ENCODE measurements around the gene INHBB.
A peak's percentile ranks its signal among the peaks of the same experiment; 100 is the strongest.
"Not testable (repeated sequence)": the region's sequence is repeated elsewhere in the genome, so short reads cannot be mapped to it uniquely, and the experiment has no call there.

The INHBB gene

DNA sequence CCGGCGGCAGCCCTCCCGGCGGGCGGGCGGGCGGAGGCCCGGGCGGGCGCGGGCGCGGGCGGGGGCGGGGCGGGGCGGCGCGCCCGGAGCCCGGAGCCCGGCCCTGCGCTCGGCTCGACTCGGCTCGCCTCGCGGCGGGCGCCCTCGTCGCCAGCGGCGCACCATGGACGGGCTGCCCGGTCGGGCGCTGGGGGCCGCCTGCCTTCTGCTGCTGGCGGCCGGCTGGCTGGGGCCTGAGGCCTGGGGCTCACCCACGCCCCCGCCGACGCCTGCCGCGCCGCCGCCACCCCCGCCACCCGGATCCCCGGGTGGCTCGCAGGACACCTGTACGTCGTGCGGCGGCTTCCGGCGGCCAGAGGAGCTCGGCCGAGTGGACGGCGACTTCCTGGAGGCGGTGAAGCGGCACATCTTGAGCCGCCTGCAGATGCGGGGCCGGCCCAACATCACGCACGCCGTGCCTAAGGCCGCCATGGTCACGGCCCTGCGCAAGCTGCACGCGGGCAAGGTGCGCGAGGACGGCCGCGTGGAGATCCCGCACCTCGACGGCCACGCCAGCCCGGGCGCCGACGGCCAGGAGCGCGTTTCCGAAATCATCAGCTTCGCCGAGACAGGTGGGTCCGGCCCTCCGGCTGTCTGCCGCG, at the start of gene INHBB:
TSS of gene INHBB (plus strand) at position 111 of the 641 bp plus-strand sequence. CDS start at position 164, 53 bp downstream.
- no peak for DNase-seq

DNA sequence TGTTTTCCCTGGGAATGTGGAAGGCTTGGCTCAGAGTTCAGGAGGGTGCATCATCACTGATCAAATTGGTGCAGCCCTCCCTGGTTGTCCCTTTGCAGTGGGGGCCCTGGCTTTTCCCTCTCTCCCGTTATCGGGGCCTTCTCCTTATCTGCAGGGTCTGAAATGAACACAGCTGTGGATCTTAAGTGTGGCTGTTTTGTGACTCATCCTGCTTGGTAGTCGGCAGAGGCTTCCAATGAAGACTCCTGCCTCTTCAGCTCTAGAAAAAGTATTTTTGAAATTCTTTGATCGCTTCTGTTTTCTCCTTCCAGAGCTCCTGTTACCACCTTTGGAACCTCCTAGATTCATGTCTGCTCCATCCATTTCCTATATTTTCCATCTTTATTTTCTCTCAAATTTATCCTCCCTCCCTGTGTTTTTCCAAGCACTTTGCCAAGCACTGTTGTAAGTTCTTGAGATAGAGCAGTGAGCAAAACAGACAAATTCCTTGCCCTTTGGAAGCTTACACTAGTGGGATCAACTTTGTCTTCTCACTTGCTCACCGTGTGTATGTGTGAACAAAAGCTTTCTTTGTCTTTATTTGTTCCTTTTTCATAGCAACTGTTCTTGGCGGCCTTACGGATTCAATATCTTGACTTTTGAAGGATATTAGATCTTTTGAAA, 47.6 kb upstream of the INHBB start:
- DNase-seq: no peak

DNA sequence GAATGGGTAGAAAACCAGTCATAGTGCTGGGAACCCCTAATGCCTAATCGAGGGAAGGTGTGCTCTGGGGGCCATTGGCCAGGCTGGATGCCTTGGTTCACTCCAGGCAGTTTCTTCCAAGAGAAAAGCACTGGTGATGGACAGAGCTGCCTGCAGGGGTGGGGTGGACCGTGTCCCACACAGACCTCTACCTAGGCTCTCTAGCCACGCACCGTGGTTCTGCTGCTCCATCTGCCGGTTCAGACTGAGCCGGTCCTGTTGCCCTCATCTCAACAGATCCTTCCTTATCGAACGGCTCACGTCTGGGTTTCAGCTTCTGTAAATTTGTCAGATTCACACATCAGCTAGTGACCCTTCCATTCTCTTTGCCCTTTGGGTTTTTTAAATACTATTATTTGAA, 46.9 kb upstream of the INHBB start:
- no peak for DNase-seq

DNA sequence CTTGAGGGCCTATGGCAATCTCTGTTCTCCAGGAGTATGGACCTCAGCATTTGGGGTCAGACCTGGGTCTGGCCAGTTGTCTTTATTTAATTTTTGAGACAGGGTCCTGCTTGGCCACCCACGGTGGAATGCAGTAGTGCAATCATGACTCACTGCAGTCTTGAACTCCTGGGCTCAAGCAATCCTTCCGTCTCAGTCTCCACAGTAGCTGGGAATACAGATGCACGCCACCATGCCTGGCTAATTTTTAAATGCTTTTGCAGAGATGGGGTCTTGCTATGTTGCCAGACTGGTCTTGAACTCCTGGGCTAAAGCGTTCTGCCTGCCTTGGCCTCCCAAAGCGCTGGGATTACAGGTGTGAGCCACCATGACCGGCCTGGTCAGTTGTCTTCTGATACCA, 46.4 kb upstream of the INHBB start:
- no peak for DNase-seq

DNA sequence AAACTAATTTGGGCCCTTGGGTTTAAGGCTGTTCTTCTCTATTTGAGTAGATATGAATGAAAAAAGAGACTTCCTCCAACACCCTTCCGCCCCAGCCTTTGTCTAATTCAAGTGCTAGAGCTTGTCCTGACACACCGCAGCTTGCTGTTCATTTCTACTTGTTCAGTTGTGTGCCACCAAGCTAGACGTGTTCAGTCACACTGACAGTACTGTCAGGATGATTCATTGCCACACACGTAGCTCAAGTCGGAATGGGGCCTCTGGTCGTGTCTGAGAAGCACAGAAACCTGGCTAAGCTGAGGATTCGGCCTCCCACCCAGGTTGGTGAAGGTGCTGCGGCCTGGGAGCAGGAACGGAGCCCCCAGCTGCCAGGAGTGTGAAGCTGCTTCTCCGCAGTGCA, 45.6 kb upstream of the INHBB start:
- DNase-seq: no peak

DNA sequence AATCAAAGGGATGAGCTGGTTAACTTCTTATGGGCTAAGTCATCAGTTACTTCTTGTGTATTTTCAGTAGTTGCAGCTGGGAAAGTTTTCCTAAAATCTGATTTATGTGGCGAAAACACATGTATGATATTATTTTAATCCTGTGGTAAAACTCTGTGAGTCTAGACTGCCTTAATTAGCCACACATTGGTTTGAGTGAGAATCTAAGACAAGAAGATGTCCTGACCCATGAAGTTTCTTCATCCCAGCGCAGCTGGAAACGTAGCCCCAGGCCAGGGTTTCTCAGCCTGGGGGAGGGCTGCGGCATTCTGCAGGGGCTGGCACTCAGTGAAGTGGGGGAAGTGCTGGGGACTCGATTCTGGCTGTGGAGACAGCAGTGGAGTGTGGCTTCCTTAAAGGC, 44.7 kb upstream of the INHBB start:
- DNase-seq: no peak

DNA sequence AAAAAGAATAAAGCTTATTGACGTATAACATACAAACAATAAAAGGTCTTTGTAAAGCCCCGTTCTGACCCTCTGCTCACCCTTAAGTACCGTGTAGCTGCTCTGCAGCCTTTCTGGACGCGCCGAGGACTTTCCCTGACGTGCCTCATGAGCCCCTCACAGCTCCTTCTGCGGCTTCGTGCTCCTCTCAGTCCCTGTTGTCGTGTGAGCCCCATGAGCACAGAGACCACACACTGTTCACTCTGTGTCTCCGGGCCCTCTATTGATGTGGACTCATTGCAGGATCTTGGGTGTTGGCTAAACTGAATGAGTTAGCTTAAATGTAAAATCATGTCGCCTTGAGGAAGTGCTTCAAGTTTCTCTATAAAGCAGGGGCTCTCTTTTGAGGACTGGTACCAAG, 43.6 kb upstream of the INHBB start:
- no peak for DNase-seq

DNA sequence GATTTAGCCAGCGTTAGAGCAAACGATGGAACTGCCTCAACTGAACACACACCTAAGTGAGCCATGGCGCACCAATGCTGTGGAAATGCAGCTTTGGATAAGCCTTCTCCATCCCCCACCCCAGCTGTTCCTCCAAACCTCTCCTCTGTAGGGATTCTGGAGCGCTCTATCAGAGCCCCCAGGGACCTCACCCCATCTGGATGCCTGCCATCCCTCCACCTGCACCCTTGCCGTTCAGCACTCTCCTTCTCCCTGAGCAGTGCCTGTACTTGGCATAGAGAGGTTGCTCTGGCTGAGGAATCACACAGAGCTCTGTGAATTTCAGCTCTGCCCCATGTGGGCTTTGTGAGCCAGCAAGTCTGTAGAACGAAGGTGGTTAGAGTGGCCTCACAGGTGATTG, 42.8 kb upstream of the INHBB start:
- DNase-seq: peak; percentile 85

DNA sequence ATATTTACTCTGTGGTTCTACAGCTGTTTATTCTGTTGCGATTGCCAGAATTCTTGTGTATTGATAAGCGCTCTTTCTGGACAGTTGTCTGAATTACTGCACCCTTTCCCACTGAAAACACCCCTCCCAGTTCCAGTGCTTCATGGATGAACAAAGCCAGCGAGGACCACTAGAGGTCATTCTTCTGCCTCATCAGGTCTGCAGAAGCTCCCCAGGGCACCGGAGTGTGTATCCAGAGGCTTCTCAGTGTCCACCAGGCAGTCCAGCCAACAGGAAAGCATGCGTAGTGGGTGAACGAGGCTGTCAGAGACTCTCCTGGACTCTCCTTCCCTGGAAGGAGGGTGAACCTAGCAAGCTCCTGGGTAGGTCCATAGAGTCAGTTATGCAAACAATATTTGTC, 40.6 kb upstream of the INHBB start:
- no peak for DNase-seq

DNA sequence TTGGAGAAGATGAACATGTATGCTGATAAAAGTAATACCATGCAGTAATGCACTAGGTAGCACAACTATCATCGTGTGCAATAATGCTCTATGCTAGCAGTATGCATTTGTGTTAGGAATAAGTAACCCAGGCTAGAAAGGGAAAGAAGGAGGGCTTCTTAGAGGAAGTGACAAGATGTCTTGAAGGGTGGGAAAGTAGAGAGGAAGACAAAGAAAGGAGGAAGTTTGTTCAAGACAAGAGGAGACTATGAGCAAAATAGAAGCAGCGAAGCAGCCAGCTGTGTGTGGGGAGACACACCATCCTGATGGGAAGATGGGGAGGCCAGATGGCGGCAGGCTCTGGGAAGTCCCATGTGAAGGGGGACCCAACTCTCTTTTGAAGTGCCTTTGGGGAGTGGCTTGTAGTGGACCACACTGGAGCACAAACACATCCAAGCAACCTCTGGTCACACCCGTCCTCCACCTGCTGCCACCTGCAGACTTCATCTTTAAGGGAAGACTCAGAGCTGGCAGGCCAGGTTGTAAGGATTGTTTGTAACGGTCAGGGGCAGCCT, 39.9 kb upstream of the INHBB start:
- DNase-seq: no peak

DNA sequence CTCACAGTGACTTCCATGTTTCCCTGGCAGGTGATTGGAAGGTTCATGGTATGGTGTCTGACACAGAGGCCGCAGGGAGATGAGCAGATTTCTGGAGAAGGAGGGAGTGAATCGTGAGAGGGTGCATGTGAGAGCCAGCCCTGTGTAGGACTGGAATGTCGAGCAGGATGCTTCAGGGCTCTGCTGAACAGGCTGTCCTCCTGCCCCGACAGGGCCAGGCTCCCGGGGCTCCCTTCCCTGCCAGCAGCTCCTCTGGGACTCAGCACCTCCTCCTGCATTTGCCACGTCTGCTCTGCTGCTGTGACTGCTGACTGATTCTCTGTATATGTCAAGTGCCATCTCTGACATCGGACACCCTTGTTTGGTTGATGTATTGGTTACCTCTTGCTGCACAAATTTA, 38.5 kb upstream of the INHBB start:
- peak; percentile 46 for DNase-seq

DNA sequence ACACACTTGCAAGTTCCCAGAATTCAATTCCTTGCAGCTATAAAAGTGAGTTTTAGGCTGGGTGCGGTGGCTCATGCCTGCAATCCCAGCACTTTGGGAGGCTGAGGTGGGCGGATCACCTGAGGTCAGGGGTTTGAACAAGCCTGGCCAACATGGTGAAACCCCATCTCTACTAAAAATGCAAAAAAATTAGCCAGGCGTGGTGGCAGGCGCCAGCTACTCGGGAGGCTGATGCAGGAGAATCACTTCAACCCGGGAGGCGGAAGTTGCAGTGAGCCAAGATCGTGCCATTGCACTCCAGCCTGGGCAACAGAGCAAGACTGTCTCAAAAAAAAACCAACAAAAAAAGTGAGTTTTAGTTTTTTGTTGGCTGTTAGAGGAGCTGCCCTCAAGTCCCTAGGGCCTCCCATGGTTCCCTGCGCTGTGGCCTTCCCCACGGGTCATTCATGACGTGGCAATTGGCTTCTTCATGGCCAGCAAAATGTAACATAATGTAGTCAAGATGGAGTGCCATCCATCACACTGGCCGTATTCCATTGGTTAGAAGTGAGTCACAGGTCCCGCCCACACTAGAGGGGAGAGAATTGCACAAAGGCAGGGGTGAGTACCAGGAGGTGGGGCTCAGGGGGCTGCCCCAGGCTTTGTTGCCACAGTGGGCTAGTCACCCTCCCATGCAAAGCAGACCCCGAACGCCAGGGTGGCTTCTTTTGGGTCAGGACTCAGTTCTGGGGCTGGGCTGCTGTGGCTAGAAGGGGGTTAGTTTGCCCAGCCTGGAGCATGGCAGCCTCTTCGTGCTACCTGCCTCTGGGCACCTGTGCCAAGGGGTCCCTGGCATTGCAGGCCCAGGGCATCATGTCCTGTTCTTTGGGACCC, 37.7 kb upstream of the INHBB start:
- no peak for DNase-seq

DNA sequence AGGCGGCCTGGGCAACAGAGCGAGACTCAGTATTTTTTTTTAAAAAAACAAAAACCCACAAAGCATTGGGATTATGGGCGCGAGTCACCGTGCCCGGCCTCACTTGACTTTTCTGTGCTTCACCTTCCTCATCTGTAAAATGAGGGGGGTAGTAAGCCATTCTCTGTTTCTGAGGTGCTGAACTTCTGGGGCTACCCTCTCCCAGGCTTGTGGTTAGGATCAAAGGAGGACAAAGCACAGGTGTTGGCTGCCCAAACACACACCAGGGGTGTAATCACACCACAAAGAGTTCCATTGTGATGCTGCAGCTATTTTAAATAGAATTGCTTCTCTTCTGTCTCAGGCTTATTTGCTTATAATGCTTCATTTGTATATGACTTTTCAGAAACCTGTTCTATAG, 35.8 kb upstream of the INHBB start:
- DNase-seq: no peak

DNA sequence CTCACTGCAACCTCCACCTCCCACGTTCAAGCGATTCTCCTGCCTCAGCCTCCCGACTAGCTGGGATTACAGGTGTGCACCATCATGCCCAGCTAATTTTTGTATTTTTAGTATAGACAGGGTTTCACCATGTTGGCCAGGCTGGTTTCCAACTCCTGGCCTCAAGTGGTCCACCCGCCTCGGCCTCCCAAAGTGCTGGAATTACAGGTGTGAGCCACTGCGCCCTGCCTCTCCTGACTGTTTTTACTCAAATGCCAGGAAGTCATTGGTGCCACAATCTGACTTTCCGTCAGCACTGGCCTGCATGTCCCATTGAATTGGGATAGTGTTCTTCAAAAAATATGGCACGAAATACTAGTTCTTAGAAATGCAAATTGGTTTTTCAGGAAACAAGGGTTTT, 35.1 kb upstream of the INHBB start:
- not testable (repeated sequence) for DNase-seq

DNA sequence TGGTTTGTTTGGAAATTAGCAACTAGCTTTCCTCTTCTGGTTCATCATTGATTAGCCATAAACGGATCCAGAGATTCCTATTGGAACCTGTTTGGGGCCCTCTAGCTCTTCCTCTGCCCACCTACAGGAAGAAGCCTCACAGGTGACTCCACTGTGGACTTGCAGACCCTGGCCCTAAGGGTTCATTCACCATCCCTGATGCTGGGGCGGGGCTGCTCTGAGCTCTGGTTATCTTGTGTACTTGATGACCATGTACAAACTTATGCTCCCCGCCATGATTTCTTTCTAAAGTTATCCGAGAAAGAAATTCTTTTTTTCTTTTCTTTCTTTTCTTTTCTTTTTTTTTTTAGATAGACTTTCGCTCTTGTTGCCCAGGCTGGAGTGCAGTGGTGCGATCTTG, 33.9 kb upstream of the INHBB start:
- DNase-seq: no peak

DNA sequence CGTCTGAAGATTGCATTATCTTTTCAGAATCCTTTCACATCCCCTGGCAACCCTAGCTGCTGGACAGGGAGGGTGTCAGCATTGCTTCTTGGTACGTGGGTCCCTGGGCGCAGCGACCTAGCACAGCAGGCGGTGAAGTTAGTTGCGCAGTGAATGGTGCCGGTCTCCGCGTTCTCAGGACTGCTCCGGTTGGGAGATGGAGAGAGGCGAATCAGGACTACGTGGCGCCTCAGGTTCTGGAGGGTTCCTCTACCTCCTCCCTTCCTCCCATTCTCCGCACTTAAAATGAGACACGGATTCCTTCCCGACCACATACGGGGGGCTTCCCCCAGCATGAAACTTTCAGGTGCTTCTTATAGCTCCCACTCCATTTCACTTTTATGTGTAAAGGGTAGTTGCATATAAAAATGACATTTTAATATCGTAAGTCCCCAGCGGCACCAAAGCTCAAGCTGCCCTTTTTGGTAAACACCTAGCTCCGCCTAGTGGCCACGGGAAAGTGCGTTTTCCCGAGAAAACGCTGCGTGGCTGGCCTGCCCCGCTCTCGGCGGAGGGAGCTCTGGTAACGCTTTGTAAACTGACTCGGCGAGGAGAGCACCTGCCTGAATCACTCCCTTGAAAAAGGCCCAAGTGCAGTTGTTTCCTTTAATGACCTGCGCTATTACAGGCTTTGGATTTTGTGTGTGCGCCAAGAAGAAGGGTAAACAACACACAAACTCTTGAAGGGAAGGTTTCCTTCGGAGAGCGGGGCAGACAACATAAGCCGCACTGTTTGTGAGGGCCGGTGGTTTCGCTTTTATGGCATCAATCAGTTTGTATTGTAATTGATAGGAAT, 32.9 kb upstream of the INHBB start:
- peak; percentile 70 for DNase-seq

DNA sequence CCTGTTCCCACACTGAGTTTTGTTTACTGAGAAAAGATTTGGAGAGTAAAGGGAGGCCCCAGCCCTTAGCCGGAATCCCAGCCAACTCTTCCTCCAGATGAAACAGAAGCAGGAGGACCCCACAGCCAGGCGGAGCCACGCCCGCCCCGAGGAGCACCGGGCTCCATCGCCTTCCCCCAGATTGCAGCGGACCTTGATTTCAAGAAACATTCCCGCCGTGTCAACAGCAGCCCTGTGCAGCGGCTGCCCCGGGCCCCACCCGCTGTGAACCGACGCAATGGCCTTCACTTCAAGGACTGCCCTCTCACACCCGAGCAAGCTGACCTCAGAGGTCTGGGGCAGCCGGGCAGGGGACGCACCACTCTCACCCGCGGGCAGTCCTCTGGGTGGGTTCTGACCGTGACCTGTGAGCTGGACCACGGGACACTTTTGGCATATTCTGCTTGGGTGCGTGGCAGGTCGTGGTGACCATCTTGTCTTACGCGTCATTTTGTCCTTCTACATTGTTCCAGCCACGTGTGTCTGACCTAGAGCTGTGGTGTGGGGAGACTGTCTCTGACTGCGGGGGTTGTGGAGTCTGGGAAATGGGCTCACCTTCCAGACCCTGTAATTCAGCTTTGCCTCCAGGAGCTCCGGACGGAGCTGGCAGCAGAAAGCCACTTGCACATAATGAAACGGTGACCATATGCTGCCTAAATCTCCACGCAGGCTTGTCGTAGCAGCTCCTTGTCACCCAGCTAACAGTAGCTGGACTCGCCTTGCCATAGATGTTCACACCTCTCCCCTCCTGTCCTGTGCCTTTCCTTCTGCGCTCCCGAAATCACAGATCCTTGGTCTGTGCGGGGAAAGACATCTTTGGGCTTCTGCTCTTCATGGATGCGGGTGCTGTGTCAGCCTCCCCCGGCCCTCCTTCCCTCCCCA, 32.0 kb upstream of the INHBB start:
- DNase-seq: no peak

DNA sequence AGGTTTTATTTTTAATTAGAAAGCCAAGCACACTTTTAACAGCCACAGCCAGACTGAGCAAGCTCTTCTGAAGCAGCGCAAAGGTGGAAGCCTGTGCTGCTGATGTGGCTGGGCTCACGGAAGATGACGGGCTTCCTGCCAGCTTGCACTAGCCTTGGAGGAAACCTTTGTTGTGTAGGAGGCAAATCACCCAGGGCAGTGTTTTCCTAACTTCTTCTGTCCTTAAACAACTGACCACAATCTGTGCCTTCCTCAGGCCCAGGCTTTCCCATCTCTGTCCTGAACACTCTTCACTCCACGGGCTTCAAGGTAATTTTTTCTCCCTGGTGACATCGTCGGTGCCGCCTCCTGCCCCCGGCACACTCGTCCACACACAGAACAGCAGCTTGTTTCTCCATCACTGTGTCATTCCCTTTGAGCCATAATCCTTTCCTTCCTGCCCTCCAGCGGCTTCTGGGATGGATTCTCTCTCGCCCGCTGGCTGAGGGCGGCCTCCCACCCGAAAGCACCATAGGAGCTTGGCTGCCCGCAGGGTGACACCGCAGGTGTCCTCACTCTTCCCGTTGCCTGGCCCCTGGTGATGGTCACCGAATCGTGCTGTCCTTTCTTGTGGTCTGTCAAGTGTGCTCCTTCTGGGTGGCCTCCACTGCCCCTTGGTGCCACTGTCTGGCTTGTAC, 31.1 kb upstream of the INHBB start:
- no peak for DNase-seq

DNA sequence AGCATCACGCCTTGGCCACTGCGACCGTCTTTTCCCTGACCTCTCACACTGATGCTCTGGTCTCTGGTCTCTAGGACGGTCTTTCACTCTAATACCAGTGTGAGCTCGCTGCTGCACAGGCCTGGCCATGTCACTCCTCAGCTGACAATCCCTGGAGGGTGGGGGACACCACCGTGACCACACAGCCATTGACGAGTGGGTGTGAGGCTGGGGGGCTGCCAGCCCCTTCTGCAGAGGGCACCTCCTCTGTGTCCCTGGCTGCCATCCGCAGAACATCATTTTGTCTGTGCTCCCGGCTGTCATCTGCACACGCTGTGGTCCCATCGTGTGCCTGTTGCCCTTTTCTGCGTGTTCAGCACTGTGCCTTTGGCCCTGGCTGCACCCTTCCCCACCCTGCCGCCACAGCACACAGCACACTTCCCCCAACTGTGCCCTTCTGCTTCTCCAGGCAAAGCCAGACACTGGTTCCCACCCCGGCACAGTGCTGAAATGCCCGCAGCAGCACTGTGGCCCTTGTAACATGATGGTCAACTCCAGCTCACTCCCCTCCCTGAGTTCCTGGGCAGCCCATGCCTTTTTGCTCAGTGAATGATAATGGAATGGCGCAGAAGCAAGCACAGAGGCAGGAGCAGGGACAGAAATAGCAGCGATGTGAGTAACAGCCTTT, 30.4 kb upstream of the INHBB start:
- DNase-seq: no peak

DNA sequence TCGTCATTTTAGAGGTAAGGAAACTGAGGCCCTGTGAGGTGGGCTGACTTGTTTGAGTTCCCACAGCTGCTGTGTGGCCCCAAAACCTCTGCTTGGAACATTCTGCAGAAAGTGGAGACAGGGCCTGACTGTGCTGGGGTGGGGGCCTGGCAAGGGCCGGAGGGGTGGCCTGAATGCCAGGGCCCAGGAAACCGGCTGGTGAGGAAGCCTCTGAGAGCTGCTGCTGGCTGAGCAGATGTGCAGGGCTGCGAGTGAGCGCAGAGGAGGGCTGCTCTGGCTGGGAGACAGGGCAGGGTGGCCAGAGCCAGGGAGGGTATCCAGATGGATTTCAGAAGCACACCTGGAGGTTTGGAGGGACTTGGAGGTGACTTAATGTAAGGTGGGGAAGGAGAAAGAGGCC, 29.9 kb upstream of the INHBB start:
- DNase-seq: no peak

Data from NCI-H2171 (cell line).